Endothelial cell of hepatic sinusoid (primary cell): ENCODE results near the gene HOXB3.

Experiments used
- in situ Hi-C: cut with HindIII; loops from 2 replicates; pipeline ENCODE4 v1.10.0; 2017; ENCODE audit warnings: low sequenced_read_pairs

Gene HOXB3

GRCh38 chr17:48626245-48627117 is 36.4 kb upstream of the HOXB3 start, which contains the start of gene HOXB9:
Gene HOXB9, minus strand, starts transcription at chr17:48626358. Its CDS starts 89 bp downstream, at chr17:48626269.
- in situ Hi-C loops: no loop called here

GRCh38 chr17:48625495-48626244 is 35.6 kb upstream of the HOXB3 start:
- in situ Hi-C loops: no loop called here

GRCh38 chr17:48624544-48625494 is 34.8 kb upstream of the HOXB3 start:
- in situ Hi-C loops: loop anchor here (5.0 kb wide), 1 partner anchor 92 kb away; no protein-coding TSS in a partner anchor

DNA sequence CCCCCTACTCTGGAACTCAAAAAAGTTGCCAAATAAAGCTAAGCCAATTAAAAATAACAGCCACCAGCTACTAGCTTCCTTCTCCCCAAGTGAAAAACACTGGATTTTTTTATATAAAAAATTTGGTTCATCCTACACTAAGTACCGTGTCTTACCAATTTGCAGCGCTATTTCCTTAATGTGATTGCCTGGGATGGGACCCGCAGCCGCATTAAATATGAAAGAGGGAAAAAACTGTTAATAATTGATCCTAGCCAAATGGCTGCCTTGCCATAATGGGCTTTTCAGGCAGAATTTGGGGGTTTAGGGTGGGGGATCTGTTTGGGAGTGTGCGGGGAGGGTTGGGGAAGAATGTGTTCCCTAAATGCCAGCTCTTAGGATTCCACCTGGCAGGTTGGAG is 34.1 kb upstream of the HOXB3 start:
- in situ Hi-C loops: loop anchor here (5.0 kb wide), 1 partner anchor 93 kb away; no protein-coding TSS in a partner anchor

GRCh38 chr17:48623583-48623982 is 33.5 kb upstream of the HOXB3 start:
- in situ Hi-C loops: loop anchor here (5.0 kb wide), 1 partner anchor 94 kb away; no protein-coding TSS in a partner anchor

GRCh38 chr17:48622857-48623256 is 32.8 kb upstream of the HOXB3 start:
- in situ Hi-C loops: loop anchor here (5.0 kb wide), 1 partner anchor 94 kb away; no protein-coding TSS in a partner anchor

DNA sequence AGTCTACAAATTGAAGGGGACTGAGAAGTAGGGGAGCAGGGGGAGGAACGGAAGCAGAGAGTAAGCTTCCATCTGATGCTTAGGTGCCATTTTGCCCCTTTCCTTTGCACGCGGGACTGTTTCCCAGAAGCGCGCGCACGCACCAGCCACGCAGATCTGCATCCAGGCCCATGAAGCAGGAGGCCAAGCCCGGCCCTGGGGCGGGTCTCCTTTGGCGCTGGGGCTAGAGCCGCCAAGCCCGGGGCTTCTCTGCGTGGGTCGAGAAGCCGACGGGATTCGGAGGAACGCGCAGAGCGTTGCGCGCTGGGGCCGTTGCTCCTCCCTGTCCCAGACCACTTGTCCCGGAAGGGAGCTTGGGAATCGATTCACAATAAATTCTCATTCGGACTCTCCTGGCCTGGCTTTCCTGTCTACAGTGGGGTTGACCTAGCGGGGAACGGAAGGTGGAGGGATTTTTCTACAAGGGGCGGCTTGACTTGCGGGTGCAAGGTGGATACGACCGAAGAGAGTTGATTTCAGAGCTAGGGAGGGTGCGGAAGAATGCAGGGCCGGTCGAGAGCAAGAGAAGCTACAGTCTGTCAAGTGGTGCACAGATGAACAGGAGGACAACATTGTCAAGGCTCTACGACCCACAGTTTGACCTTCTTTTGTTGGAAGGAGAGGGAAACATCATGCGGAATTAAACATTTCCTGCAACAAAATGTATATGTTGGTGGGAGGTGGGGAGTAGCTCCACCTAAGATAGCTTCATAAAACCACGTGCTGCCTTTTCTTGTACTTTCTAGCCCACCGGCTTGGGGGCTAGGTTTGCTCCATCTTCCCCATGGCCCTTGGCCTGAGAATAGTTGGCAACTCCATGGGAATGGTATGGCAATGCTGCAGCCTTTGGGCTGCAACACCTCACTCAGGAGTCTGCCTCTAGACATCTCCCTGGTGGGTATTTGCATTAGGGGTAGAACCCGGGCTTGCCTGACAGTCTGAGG is 31.7 kb upstream of the HOXB3 start:
- in situ Hi-C loops: loop anchor here (5.0 kb wide), 1 partner anchor 96 kb away; no protein-coding TSS in a partner anchor

- in situ Hi-C loops: loop anchor here (5.0 kb wide), 1 partner anchor 97 kb away; no protein-coding TSS in a partner anchor
Observed at GRCh38 chr17:48620461-48621139, 30.6 kb upstream of the HOXB3 start.

DNA sequence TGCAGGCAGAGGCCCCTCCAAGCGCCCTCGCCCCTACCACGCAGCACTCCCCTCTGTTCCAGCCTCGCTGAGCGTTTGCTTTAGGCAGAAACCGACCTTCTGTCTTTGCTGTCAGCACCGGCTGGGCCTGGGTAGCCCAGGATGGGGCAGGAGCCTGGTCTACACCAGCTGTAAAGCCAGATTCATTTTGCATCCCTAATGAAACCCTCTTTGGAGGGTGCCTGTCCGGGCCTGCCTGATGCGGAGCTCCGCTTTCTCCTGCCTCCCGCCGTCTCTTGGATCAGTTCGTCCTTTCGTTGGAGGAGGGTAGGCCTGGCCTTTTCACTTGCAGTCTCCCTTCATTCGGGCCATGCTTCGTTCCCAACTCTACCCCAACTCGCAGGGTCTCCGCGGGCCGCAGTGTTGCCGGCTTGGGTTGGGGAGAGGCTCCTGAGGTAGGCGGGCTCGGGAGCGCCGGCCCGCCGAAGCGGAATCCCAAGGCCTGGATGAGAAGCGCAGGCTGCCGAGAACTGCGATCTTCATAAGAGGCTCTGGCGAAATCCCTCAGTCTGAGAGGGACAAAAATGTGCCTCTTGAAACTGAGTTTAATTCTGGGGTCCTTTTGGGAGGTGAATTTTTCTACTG is 29.9 kb upstream of the HOXB3 start:
- in situ Hi-C loops: loop anchor here (5.0 kb wide), 1 partner anchor 97 kb away; no protein-coding TSS in a partner anchor

GRCh38 chr17:48618256-48618896 is 28.3 kb upstream of the HOXB3 start:
- in situ Hi-C loops: no loop called here

- in situ Hi-C loops: no loop called here
Observed at GRCh38 chr17:48617471-48618255, 27.6 kb upstream of the HOXB3 start.

- in situ Hi-C loops: no loop called here
Observed at GRCh38 chr17:48616717-48617470, 26.9 kb upstream of the HOXB3 start.

DNA sequence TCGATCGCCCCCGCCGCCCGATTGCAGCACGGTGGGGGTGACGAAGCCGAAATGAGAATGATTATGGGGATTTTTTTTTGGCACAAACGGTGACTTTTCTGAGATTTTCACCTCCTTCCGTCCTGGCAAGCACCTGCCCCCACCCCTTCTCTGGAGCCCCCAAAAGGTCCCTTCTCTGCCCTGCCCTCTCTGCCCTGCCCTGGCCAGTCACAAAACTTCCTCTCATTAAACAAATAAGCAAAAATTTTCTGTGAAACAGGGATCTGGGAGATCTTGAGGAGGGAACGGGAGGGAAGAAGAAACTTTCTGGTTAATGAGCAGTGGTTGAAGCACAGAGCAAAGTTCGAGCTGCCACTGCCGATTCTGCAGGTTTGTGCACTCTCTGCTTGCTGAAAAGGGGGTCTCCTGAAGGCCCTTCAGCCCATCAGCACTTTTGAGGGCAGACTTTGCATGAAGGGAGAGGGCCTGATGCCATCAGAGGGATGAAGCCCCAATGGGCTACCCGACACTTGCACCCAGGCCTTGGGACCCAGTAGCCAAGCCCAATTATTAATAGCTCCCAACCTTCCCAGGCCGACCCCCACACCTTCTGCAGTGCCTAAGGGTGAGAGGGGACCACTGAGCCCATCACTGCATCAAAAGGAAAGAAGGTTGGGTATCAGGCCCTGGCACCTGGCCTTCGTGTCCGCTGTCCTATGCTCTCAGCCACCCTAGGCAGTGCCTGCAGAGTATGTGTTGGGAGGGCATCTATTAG is 26.1 kb upstream of the HOXB3 start:
- in situ Hi-C loops: no loop called here

GRCh38 chr17:48615047-48615962 is 25.3 kb upstream of the HOXB3 start, which contains the start of gene HOXB8:
Gene HOXB8, minus strand, starts transcription at chr17:48615292. Its CDS starts 588 bp downstream, at chr17:48614704.
- in situ Hi-C loops: no loop called here
